Endothelial cell (in vitro differentiated cells): ENCODE data around the gene ABITRAM. TPM values are rescaled to one million over a fixed set of nuclear protein-coding genes. Genes with fewer than 3 reads are reported as not detected.

ENCODE experiments used
- DNase-seq: peaks from one replicate; pipeline ENCODE4 v3.0.0; 2021; ENCODE audit warnings: low spot score
- H3K27ac Mint-ChIP-seq: one replicate; pipeline ENCODE4 v1.8.0; 2021; ENCODE audit warnings: mixed read lengths, inconsistent platforms; ENCODE audit not compliant: unreplicated experiment
- H3K27me3 Mint-ChIP-seq: one replicate; pipeline ENCODE4 v1.8.0; 2021; ENCODE audit warnings: mild to moderate bottlenecking, moderate library complexity, mixed read lengths, inconsistent platforms; ENCODE audit not compliant: unreplicated experiment
- H3K36me3 Mint-ChIP-seq: one replicate; pipeline ENCODE4 v1.8.0; 2021; ENCODE audit warnings: mild to moderate bottlenecking, low read depth, mixed read lengths, inconsistent platforms; ENCODE audit not compliant: unreplicated experiment
- H3K4me1 Mint-ChIP-seq: one replicate; pipeline ENCODE4 v1.8.0; 2021; ENCODE audit warnings: mild to moderate bottlenecking, mixed read lengths, inconsistent platforms; ENCODE audit not compliant: unreplicated experiment
- H3K4me3 Mint-ChIP-seq: one replicate; pipeline ENCODE4 v1.8.0; 2021; ENCODE audit warnings: mild to moderate bottlenecking, mixed read lengths, inconsistent platforms; ENCODE audit not compliant: unreplicated experiment
- H3K9me3 Mint-ChIP-seq: one replicate; pipeline ENCODE4 v1.8.0; 2021; ENCODE audit warnings: mixed read lengths, inconsistent platforms; ENCODE audit not compliant: unreplicated experiment
- CTCF ChIP-seq: fragments of 200-600 bp; sonication (generic); IDR thresholded peaks from one replicate; pipeline ENCODE4 v1.5.0; 2021; ENCODE audit warnings: antibody characterized with exemption; ENCODE audit not compliant: unreplicated experiment
- total RNA-seq: library from RNA; stranded (reverse); fragmentation: NEBNext Ultra II Directional; extraction: Animal tissue kit (Norgen Biotek cat#: 25700); gene quantifications from one replicate; pipeline ENCODE4 v1.2.1, GENCODE V29; 2021; ENCODE audit not compliant: unreplicated experiment

ABITRAM gene
- total RNA-seq, 1 donor from 2014 or later, result 14.8 TPM

GRCh38 chr9:108983885-108984284 lies 49.7 kb downstream of the ABITRAM start:
- H3K27me3 Mint-ChIP-seq, result no peaks in the 10 kb centered on the region
- no peak for DNase-seq
- no peaks in the 10 kb centered on the region for H3K9me3 Mint-ChIP-seq
- no peak overlapping the region for H3K4me3 Mint-ChIP-seq
- H3K4me1 Mint-ChIP-seq, result no peaks in the 10 kb centered on the region
- H3K27ac Mint-ChIP-seq, result no peak overlapping the region
- peaks cover 8% of the 10 kb centered on the region for H3K36me3 Mint-ChIP-seq
- TF ChIP-seq CTCF, result no peak

Other genes starting within 250 kb of the ABITRAM start
- gene ACTL7B, start 78.4 kb upstream of the ABITRAM start, total RNA-seq, result not detected
- not detected for gene ACTL7A, start 72.1 kb upstream of the ABITRAM start, total RNA-seq
- gene ELP1, start 276 bp upstream of the ABITRAM start, total RNA-seq, result 23.2 TPM
- 31.2 TPM for gene CTNNAL1, start 79.1 kb downstream of the ABITRAM start, total RNA-seq
- gene TMEM245, start 185.5 kb downstream of the ABITRAM start, total RNA-seq, result 32.6 TPM
- gene FRRS1L, start 232.8 kb downstream of the ABITRAM start, total RNA-seq, result 0.03 TPM